CD4-positive, alpha-beta T cell (primary cell): ENCODE data around the gene PKDREJ. TPM values are rescaled to one million over a fixed set of nuclear protein-coding genes. Genes with fewer than 3 reads are reported as not detected.

Source experiments
- ATAC-seq: fragments of 200-7000 bp; cut with Tn5 transposase; one replicate; pipeline ENCODE4 v1.10.0; 2022; ENCODE audit warnings: mild to moderate bottlenecking; ENCODE audit not compliant: poor library complexity
- CTCF ChIA-PET: fragments of 350-600 bp; sonication (Branson Sonifier 250); formaldehyde crosslinking; loops from one replicate; lab custom pipeline; 2021; ENCODE audit warnings: antibody characterized with exemption, inconsistent platforms; lab: Charles Lee
- POLR2A ChIA-PET: fragments of 350-600 bp; sonication (Branson Sonifier 250); formaldehyde crosslinking; loops from one replicate; lab custom pipeline; 2021; ENCODE audit warnings: antibody characterized with exemption, inconsistent platforms; lab: Charles Lee
- DNase-seq, 14 experiments: peaks; one replicate each; pipeline ENCODE4 v3.0.0-alpha.2; 2013 to 2020; ENCODE audit warnings: mixed read lengths in 2 of 14
- H3K27ac ChIP-seq, 2 donors: one replicate each; pipeline versions ENCODE4 v1.5.1 to v1.7.0; 2013; ENCODE audit warnings: low read length in 2 of 2, low read depth in 1 of 2, mild to moderate bottlenecking in 1 of 2
- H3K27me3 ChIP-seq, 2 experiments: 1 replicate in 1 of 2; 2 replicates in 1 of 2; pipeline versions ENCODE4 v1.6.1 to v1.7.0; 2013; ENCODE audit warnings: low read length in 2 of 2, control low read depth in 1 of 2, mild to moderate bottlenecking in 1 of 2, moderate library complexity in 1 of 2; ENCODE audit not compliant: insufficient read depth in 2 of 2, control insufficient read depth in 1 of 2
- H3K36me3 ChIP-seq: one replicate; pipeline ENCODE4 v1.6.1; 2013; ENCODE audit warnings: low read length, control low read depth; ENCODE audit not compliant: insufficient read depth
- H3K4me1 ChIP-seq: one replicate; pipeline ENCODE4 v1.6.1; 2013; ENCODE audit warnings: low read length, control low read depth; ENCODE audit not compliant: insufficient read depth
- H3K4me3 ChIP-seq: one replicate; pipeline ENCODE4 v1.5.1; 2013; ENCODE audit warnings: mild to moderate bottlenecking, low read length, moderate library complexity
- H3K9me3 ChIP-seq, 2 experiments: 1 replicate in 1 of 2; 2 replicates in 1 of 2; pipeline versions ENCODE4 v1.6.1 to v1.7.0; 2013; ENCODE audit warnings: low read length in 2 of 2, mild to moderate bottlenecking in 2 of 2, control low read depth in 1 of 2, moderate library complexity in 1 of 2; ENCODE audit not compliant: control insufficient read depth in 1 of 2, insufficient read depth in 1 of 2
- H3K27ac Mint-ChIP-seq: one replicate; pipeline ENCODE4 v1.8.0; 2020; ENCODE audit warnings: mixed read lengths
- H3K27me3 Mint-ChIP-seq: one replicate; pipeline ENCODE4 v1.8.0; 2021; ENCODE audit warnings: mixed read lengths
- H3K36me3 Mint-ChIP-seq: one replicate; pipeline ENCODE4 v1.8.0; 2021; ENCODE audit warnings: low read depth, mixed read lengths
- H3K4me1 Mint-ChIP-seq: one replicate; pipeline ENCODE4 v1.8.0; 2021; ENCODE audit warnings: low read depth, mixed read lengths
- H3K4me3 Mint-ChIP-seq: one replicate; pipeline ENCODE4 v1.8.0; 2020; ENCODE audit warnings: mild to moderate bottlenecking, mixed read lengths
- H3K9me3 Mint-ChIP-seq: one replicate; pipeline ENCODE4 v1.8.0; 2020; ENCODE audit warnings: mixed read lengths
- CTCF ChIP-seq: fragments of 200-600 bp; IDR thresholded peaks from one replicate; pipeline ENCODE4 v1.8.0; 2022; ENCODE audit warnings: antibody characterized with exemption, mild to moderate bottlenecking
- intact Hi-C, 2 experiments: fragments of 100-400 bp; cut with DNase I in 1 of 2; cut with micrococcal nuclease in 1 of 2; formaldehyde crosslinking; loops; one replicate each; pipeline versions ENCODE4 v1.15.1 to v1.9.0; 2023 to 2025; cut with DNase I, micrococcal nuclease
- total RNA-seq, 174 experiments: library from RNA in 2 of 174; stranded (reverse) in 2 of 174; gene quantifications; one replicate each; pipeline ENCODE4 v1.2.3 and lab custom pipeline; 2021 to 2026

The PKDREJ gene
- total RNA-seq, 2 experiments from 2014 or later, result not detected

GRCh38 chr22:46246178-46246577, 17.0 kb downstream of the PKDREJ start:
- no peaks in the 10 kb centered on the region for H3K9me3 Mint-ChIP-seq
- H3K4me3 Mint-ChIP-seq, result no peak overlapping the region
- Histone ChIP-seq H3K9me3 (no peaks in the 10 kb centered on the region), H3K4me1 (peaks cover 28% of the 10 kb centered on the region), H3K36me3 (peaks cover 24% of the 10 kb centered on the region), H3K27ac (no peak overlapping the region), H3K4me3 (no peak overlapping the region), H3K27me3 (no peaks in the 10 kb centered on the region)
- H3K27me3 Mint-ChIP-seq, result no peaks in the 10 kb centered on the region
- no peak for TF ChIP-seq CTCF
- intact Hi-C loops, result loop anchor here in 1 of 2 experiments (10.0 kb wide), 1 partner anchor 231 kb away; no protein-coding TSS in a partner anchor
- peaks cover 16% of the 10 kb centered on the region for H3K4me1 Mint-ChIP-seq
- ChIA-PET POLR2A (no interaction called here), CTCF (no interaction called here)
- no peak overlapping the region for H3K27ac Mint-ChIP-seq
- H3K36me3 Mint-ChIP-seq, result peaks cover 19% of the 10 kb centered on the region
- ATAC-seq (no peak), DNase-seq (no peak)

GRCh38 chr22:46245511-46245910, 17.6 kb downstream of the PKDREJ start:
- Mint-ChIP-seq H3K4me1 (peaks cover 12% of the 10 kb centered on the region), H3K36me3 (peaks cover 19% of the 10 kb centered on the region), H3K4me3 (no peak overlapping the region), H3K27ac (no peak overlapping the region), H3K27me3 (no peaks in the 10 kb centered on the region), H3K9me3 (no peaks in the 10 kb centered on the region)
- peaks cover 27% of the 10 kb centered on the region for H3K4me1 ChIP-seq
- DNase-seq, result no peak
- H3K27me3 ChIP-seq, result no peaks in the 10 kb centered on the region
- no peaks in the 10 kb centered on the region for H3K9me3 ChIP-seq
- intact Hi-C loops, result loop anchor here in 1 of 2 experiments (10.0 kb wide), 1 partner anchor 231 kb away; no protein-coding TSS in a partner anchor
- no peak for TF ChIP-seq CTCF
- no peak overlapping the region for H3K4me3 ChIP-seq
- POLR2A ChIA-PET, result no interaction called here
- peaks cover 24% of the 10 kb centered on the region for H3K36me3 ChIP-seq
- no peak for ATAC-seq
- CTCF ChIA-PET, result no interaction called here
- no peak overlapping the region for H3K27ac ChIP-seq

GRCh38 chr22:46244771-46245170, 18.4 kb downstream of the PKDREJ start:
- ATAC-seq (no peak), DNase-seq (no peak)
- no peak overlapping the region for H3K4me3 ChIP-seq
- peaks cover 19% of the 10 kb centered on the region for H3K4me1 Mint-ChIP-seq
- H3K27ac ChIP-seq, result no peak overlapping the region
- H3K4me1 ChIP-seq, result peaks cover 33% of the 10 kb centered on the region
- H3K36me3 ChIP-seq, result peaks cover 24% of the 10 kb centered on the region
- no peak overlapping the region for H3K27ac Mint-ChIP-seq
- no peak overlapping the region for H3K4me3 Mint-ChIP-seq
- H3K36me3 Mint-ChIP-seq, result peaks cover 19% of the 10 kb centered on the region
- no peaks in the 10 kb centered on the region for H3K9me3 Mint-ChIP-seq
- intact Hi-C loops, result loop anchor here in 1 of 2 experiments (10.0 kb wide), 1 partner anchor 230 kb away; no protein-coding TSS in a partner anchor
- H3K27me3 Mint-ChIP-seq, result no peaks in the 10 kb centered on the region
- no peaks in the 10 kb centered on the region for H3K9me3 ChIP-seq
- CTCF ChIA-PET, result no interaction called here
- no peaks in the 10 kb centered on the region for H3K27me3 ChIP-seq
- no peak for TF ChIP-seq CTCF
- POLR2A ChIA-PET, result no interaction called here
